Measurements from ENCODE around the gene PIAS4.

GRCh38 chr19:3980353-3981251 lies 26.9 kb upstream of the PIAS4 start:
- TF ChIP-seq, protein P1, sequence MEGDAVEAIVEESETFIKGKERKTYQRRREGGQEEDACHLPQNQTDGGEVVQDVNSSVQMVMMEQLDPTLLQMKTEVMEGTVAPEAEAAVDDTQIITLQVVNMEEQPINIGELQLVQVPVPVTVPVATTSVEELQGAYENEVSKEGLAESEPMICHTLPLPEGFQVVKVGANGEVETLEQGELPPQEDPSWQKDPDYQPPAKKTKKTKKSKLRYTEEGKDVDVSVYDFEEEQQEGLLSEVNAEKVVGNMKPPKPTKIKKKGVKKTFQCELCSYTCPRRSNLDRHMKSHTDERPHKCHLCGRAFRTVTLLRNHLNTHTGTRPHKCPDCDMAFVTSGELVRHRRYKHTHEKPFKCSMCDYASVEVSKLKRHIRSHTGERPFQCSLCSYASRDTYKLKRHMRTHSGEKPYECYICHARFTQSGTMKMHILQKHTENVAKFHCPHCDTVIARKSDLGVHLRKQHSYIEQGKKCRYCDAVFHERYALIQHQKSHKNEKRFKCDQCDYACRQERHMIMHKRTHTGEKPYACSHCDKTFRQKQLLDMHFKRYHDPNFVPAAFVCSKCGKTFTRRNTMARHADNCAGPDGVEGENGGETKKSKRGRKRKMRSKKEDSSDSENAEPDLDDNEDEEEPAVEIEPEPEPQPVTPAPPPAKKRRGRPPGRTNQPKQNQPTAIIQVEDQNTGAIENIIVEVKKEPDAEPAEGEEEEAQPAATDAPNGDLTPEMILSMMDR (IDR thresholded peaks at IDR 0.05; ENCODE audit: low read depth, low read length, poor library complexity, severe bottlenecking) = no peak
- TF ChIP-seq EZH2phosphoT487 (IDR thresholded peaks at IDR 0.05; ENCODE audit: borderline replicate concordance, low read length) = no peak
